Left lung (tissue), 10 donors: Measurements from ENCODE around the gene NR2E1. TPM values are rescaled to one million over a fixed set of nuclear protein-coding genes. Genes with fewer than 3 reads are reported as not detected.

Experiments
- ATAC-seq: fragments of 200-7000 bp; cut with Tn5 transposase; one replicate; pipeline ENCODE4 v1.9.1; 2020; ENCODE audit warnings: moderate library complexity
- DNase-seq, 4 donors: peaks; one replicate each; pipeline ENCODE4 v3.0.0-alpha.2; 2013 to 2020
- H3K27ac ChIP-seq, 2 donors: fragments of 200-600 bp; sonication (generic) in 1 of 2; one replicate each; pipeline versions ENCODE4 v1.5.0 to v1.8.0; 2020 to 2021
- H3K27me3 ChIP-seq, 2 donors: fragments of 200-600 bp; sonication (generic) in 1 of 2; one replicate each; pipeline versions ENCODE4 v1.5.0 to v1.8.0; 2020 to 2021
- H3K36me3 ChIP-seq, 2 donors: fragments of 200-600 bp; sonication (generic) in 1 of 2; one replicate each; pipeline versions ENCODE4 v1.5.0 to v1.8.0; 2020 to 2021
- H3K4me1 ChIP-seq, 2 donors: fragments of 200-600 bp; one replicate each; pipeline ENCODE4 v1.8.0; 2021
- H3K4me3 ChIP-seq, 2 donors: fragments of 200-600 bp; sonication (generic) in 1 of 2; one replicate each; pipeline versions ENCODE4 v1.5.0 to v1.8.0; 2020 to 2021; ENCODE audit warnings: mild to moderate bottlenecking in 1 of 2
- H3K9me3 ChIP-seq, 2 donors: fragments of 200-600 bp; sonication (generic) in 1 of 2; one replicate each; pipeline versions ENCODE4 v1.5.0 to v1.8.0; 2020 to 2021
- intact Hi-C, 2 donors: fragments of 100-400 bp; cut with DNase I; formaldehyde crosslinking; loops; one replicate each; pipeline versions ENCODE4 v1.11.2 to v1.14.2; 2022
- polyA plus RNA-seq, 6 donors: library from polyadenylated mRNA; unstranded; fragments of 120-200 nt; gene quantifications; one replicate each; pipeline ENCODE4 v1.2.1, GENCODE V29; 2013; ENCODE audit not compliant: insufficient read length in 6 of 6
- total RNA-seq, 2 donors: library from RNA; stranded (reverse); fragmentation: NEBNext Ultra II Directional; extraction: Animal tissue kit (Norgen Biotek cat#: 25700); gene quantifications; one replicate each; pipeline ENCODE4 v1.2.1, GENCODE V29; 2021
- TF ChIP-seq, protein P1 (sequence below), 2 donors: fragments of 200-600 bp; sonication (generic) in 1 of 2; IDR thresholded peaks; one replicate each; pipeline versions ENCODE4 v1.5.0 to v1.8.0; 2021; ENCODE audit warnings: antibody characterized with exemption in 2 of 2
- donor health status: DM: no; HTN: yes; CAD: no.
- donor health status: DM: no; HTN: no; CAD: no.

The NR2E1 gene
- total and polyA plus RNA-seq, 8 donors, result 0.06 to 0.07 TPM; not detected in 6

GRCh38 chr6:108198761-108199498 lies 33.1 kb downstream of the NR2E1 start:
- no peak overlapping the region for H3K4me3 ChIP-seq
- H3K9me3 ChIP-seq, result no peaks in the 10 kb centered on the region
- no peak for ATAC-seq
- no peaks in the 10 kb centered on the region for H3K4me1 ChIP-seq
- peaks cover 0 to 19% of the 10 kb centered on the region in 2 donors for H3K36me3 ChIP-seq
- no peak overlapping the region for H3K27ac ChIP-seq
- TF ChIP-seq, protein P1, sequence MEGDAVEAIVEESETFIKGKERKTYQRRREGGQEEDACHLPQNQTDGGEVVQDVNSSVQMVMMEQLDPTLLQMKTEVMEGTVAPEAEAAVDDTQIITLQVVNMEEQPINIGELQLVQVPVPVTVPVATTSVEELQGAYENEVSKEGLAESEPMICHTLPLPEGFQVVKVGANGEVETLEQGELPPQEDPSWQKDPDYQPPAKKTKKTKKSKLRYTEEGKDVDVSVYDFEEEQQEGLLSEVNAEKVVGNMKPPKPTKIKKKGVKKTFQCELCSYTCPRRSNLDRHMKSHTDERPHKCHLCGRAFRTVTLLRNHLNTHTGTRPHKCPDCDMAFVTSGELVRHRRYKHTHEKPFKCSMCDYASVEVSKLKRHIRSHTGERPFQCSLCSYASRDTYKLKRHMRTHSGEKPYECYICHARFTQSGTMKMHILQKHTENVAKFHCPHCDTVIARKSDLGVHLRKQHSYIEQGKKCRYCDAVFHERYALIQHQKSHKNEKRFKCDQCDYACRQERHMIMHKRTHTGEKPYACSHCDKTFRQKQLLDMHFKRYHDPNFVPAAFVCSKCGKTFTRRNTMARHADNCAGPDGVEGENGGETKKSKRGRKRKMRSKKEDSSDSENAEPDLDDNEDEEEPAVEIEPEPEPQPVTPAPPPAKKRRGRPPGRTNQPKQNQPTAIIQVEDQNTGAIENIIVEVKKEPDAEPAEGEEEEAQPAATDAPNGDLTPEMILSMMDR (IDR thresholded peaks at IDR 0.05), result no peak
- no peak for DNase-seq
- H3K27me3 ChIP-seq, result no peaks in the 10 kb centered on the region
- intact Hi-C loops, result no loop called here

- intact Hi-C loops, result no loop called here
- no peaks in the 10 kb centered on the region for H3K27me3 ChIP-seq
- no peak overlapping the region for H3K27ac ChIP-seq
- ATAC-seq, result no peak
- no peaks in the 10 kb centered on the region for H3K4me1 ChIP-seq
- DNase-seq, result no peak
- H3K9me3 ChIP-seq, result no peaks in the 10 kb centered on the region
- TF ChIP-seq, protein P1 (IDR thresholded peaks at IDR 0.05), result no peak
- peaks cover 0 to 27% of the 10 kb centered on the region in 2 donors for H3K36me3 ChIP-seq
- H3K4me3 ChIP-seq, result no peak overlapping the region
Observed at GRCh38 chr6:108200186-108200585, 34.4 kb downstream of the NR2E1 start.

DNA sequence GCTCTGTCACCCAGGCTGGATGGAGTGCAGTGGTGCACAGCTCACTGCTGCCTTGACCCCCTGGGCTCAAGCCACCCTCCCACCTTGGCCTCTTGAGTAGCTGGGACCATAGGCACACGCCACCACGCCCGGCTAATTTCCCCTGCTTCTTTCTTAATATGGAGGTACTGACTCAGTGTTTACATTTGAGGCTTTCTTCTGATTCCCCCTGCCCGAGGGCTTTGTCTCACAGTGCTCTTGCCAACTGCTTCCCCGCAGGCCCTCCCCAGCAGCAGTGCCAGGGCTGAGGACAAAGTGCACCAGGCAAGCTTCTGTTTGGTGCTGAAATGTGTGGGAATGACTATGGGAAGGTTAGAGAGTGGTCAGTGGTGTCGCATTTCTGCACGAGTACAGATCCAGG lies 34.8 kb downstream of the NR2E1 start:
- ATAC-seq (no peak), DNase-seq (no peak)
- H3K36me3 ChIP-seq, result peaks cover 0 to 27% of the 10 kb centered on the region in 2 donors
- TF ChIP-seq, protein P1 (IDR thresholded peaks at IDR 0.05), result no peak
- intact Hi-C loops, result no loop called here
- H3K27me3 ChIP-seq, result no peaks in the 10 kb centered on the region
- no peak overlapping the region for H3K27ac ChIP-seq
- H3K4me3 ChIP-seq, result no peak overlapping the region
- H3K4me1 ChIP-seq, result no peaks in the 10 kb centered on the region
- no peaks in the 10 kb centered on the region for H3K9me3 ChIP-seq

GRCh38 chr6:108203189-108204112 lies 37.6 kb downstream of the NR2E1 start:
- Histone ChIP-seq H3K27me3 (no peaks in the 10 kb centered on the region), H3K9me3 (no peaks in the 10 kb centered on the region), H3K4me1 (no peaks in the 10 kb centered on the region), H3K27ac (no peak overlapping the region), H3K36me3 (peaks cover 0 to 38% of the 10 kb centered on the region in 2 donors), H3K4me3 (no peak overlapping the region)
- no peak for DNase-seq
- no peak for ATAC-seq
- intact Hi-C loops, result no loop called here
- TF ChIP-seq, protein P1 (IDR thresholded peaks at IDR 0.05), result no peak

DNA sequence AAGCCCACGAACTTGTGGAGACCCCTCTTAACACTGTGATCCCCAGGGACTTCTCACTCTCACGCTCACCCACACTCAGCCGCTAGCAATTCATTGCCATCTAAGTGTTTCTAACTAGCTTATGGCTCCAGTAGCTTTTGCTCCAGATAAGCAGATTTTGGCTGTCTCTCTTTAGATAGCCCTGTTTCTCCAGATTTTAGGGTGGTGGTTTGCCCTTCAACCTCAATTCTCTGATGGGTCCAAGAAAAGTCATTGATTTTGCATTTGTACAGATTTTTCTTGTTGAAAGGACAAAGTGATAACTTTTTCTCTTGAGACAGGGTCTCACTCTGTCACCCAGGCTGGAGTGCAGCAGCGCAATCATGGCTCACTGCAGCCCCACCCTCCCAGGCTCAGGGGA lies 41.2 kb downstream of the NR2E1 start:
- TF ChIP-seq, protein P1 (IDR thresholded peaks at IDR 0.05), result no peak
- no peaks in the 10 kb centered on the region for H3K27me3 ChIP-seq
- intact Hi-C loops, result no loop called here
- H3K27ac ChIP-seq, result no peak overlapping the region
- no peak overlapping the region for H3K4me3 ChIP-seq
- H3K4me1 ChIP-seq, result peaks cover 0 to 25% of the 10 kb centered on the region in 2 donors
- DNase-seq (no peak), ATAC-seq (no peak)
- H3K9me3 ChIP-seq, result no peaks in the 10 kb centered on the region
- H3K36me3 ChIP-seq, result peaks cover 0 to 46% of the 10 kb centered on the region in 2 donors
